ENCODE data around the gene NUDT2. TPM values are rescaled to one million over a fixed set of nuclear protein-coding genes. Genes with fewer than 3 reads are reported as not detected.

The NUDT2 gene
- total RNA-seq, 2 donors from 2014 or later: 42.7 to 42.9 TPM

- no peak overlapping the region for H3K27ac Mint-ChIP-seq
- no peaks in the 10 kb centered on the region for H3K9me3 Mint-ChIP-seq
- H3K36me3 Mint-ChIP-seq: no peaks in the 10 kb centered on the region
- ATAC-seq (no peak), DNase-seq (ENCODE audit: low spot score in 2 of 2) (no peak)
Observed at GRCh38 chr9:34386656-34387055, 57.3 kb downstream of the NUDT2 start.

- no peaks in the 10 kb centered on the region for H3K36me3 Mint-ChIP-seq
- no peak for ATAC-seq
- DNase-seq (ENCODE audit: low spot score in 2 of 2): no peak
- no peaks in the 10 kb centered on the region for H3K9me3 Mint-ChIP-seq
- H3K27ac Mint-ChIP-seq: no peak overlapping the region
Observed at GRCh38 chr9:34387239-34387638, 57.9 kb downstream of the NUDT2 start.

- ATAC-seq: no peak
- H3K9me3 Mint-ChIP-seq: no peaks in the 10 kb centered on the region
- H3K27ac Mint-ChIP-seq: no peak overlapping the region
- no peak for DNase-seq (ENCODE audit: low spot score in 2 of 2)
- no peaks in the 10 kb centered on the region for H3K36me3 Mint-ChIP-seq
Observed at GRCh38 chr9:34392511-34392910, 63.1 kb downstream of the NUDT2 start.

Other genes starting within 250 kb of the NUDT2 start
- gene DCAF12, start 202.9 kb upstream of the NUDT2 start, total RNA-seq: 10 to 100 TPM; 35.1 to 42.4 TPM
- 10 to 100 TPM; 34.8 to 35.2 TPM for gene UBAP1, start 150.5 kb upstream of the NUDT2 start, total RNA-seq
- gene KIF24, start 301 bp upstream of the NUDT2 start, total RNA-seq: 1 to 10 TPM; 6.1 to 7.3 TPM
- 1 to 10 TPM; 2.2 to 4.6 TPM for gene MYORG, start 47.3 kb downstream of the NUDT2 start, total RNA-seq
- 10 to 100 TPM in 1 of 2 donors, 1 to 10 TPM in 1; 9.8 to 15.0 TPM for gene FAM219A, start 129.0 kb downstream of the NUDT2 start, total RNA-seq
- under 1 TPM in 1 of 2 donors, not detected in 1; 0.61 TPM for gene DNAI1, start 129.2 kb downstream of the NUDT2 start, total RNA-seq
- under 1 TPM in 1 of 2 donors, not detected in 1; 0.31 TPM for gene ENHO, start 193.4 kb downstream of the NUDT2 start, total RNA-seq